Osteoblast (primary cell): ENCODE measurements around the gene OR5M11. TPM values are rescaled to one million over a fixed set of nuclear protein-coding genes. Genes with fewer than 3 reads are reported as not detected.

Experiments
- DNase-seq: peaks from one replicate; pipeline ENCODE4 v3.0.0; 2011; ENCODE audit warnings: low spot score, mixed read lengths; ENCODE audit not compliant: insufficient read length; ENCODE audit errors: missing footprints
- H2AFZ ChIP-seq: 2 replicates; pipeline ENCODE4 v1.6.0; 2011; ENCODE audit warnings: mild to moderate bottlenecking, low read length
- H3K27ac ChIP-seq: 2 replicates; pipeline ENCODE4 v1.5.1; 2011; ENCODE audit warnings: mild to moderate bottlenecking, low read depth, low read length, moderate library complexity
- H3K27me3 ChIP-seq: 2 replicates; pipeline ENCODE4 v1.6.0; 2012; ENCODE audit warnings: mild to moderate bottlenecking, control low read depth, inconsistent platforms, low read length, moderate library complexity; ENCODE audit not compliant: insufficient read depth
- H3K36me3 ChIP-seq: 2 replicates; pipeline ENCODE4 v1.5.1; 2011; ENCODE audit warnings: mild to moderate bottlenecking, low read length, control low read depth, moderate library complexity; ENCODE audit not compliant: insufficient read depth
- H3K4me1 ChIP-seq: 2 replicates; pipeline ENCODE4 v1.5.1; 2011; ENCODE audit warnings: mild to moderate bottlenecking, low read length, control low read depth, moderate library complexity; ENCODE audit not compliant: insufficient read depth
- H3K4me2 ChIP-seq: 2 replicates; pipeline ENCODE4 v1.6.0; 2011; ENCODE audit warnings: mild to moderate bottlenecking, low read length; ENCODE audit not compliant: insufficient read depth
- H3K4me3 ChIP-seq: fragments of 200-600 bp; sonication (generic); 3 replicates; pipeline ENCODE4 v1.5.1; 2012; ENCODE audit warnings: mild to moderate bottlenecking, low read length, inconsistent platforms; ENCODE audit not compliant: insufficient read depth
- H3K79me2 ChIP-seq: 2 replicates; pipeline ENCODE4 v1.6.0; 2012; ENCODE audit warnings: mild to moderate bottlenecking, low read length, control low read depth, inconsistent platforms; ENCODE audit not compliant: insufficient read depth
- H3K9me3 ChIP-seq: 2 replicates; pipeline ENCODE4 v1.5.1; 2011; ENCODE audit warnings: low read depth, low read length, control low read depth
- H4K20me1 ChIP-seq: 2 replicates; pipeline ENCODE4 v1.6.0; 2012; ENCODE audit warnings: mild to moderate bottlenecking, low read length, control low read depth; ENCODE audit not compliant: insufficient read depth
- CTCF ChIP-seq: IDR thresholded peaks from 2 replicates; pipeline ENCODE4 v1.5.1; 2011; ENCODE audit warnings: mild to moderate bottlenecking, low read depth, low read length, moderate library complexity; ENCODE audit errors: extremely low read depth
- total RNA-seq: library from RNA; depleted of rRNA; stranded (reverse); fragments of >200 nt; gene quantifications from 2 replicates; pipeline ENCODE4 v1.2.3, GENCODE V29; 2012

Gene OR5M11
- total RNA-seq, 1 donor, result not detected

GRCh38 chr11:56522008-56522407 lies 21.0 kb downstream of the OR5M11 start:
- Histone ChIP-seq H3K79me2 (no peaks in the 10 kb centered on the region), H3K27me3 (no peaks in the 10 kb centered on the region), H3K27ac (no peak overlapping the region), H4K20me1 (no peaks in the 10 kb centered on the region), H3K36me3 (no peaks in the 10 kb centered on the region), H3K9me3 (peaks cover 9% of the 10 kb centered on the region), H3K4me2 (no peak overlapping the region), H2AFZ (no peak overlapping the region), H3K4me3 (no peak overlapping the region), H3K4me1 (no peaks in the 10 kb centered on the region)
- DNase-seq, result no peak
- TF ChIP-seq CTCF, result no peak

GRCh38 chr11:56513280-56513679 lies 29.8 kb downstream of the OR5M11 start:
- no peaks in the 10 kb centered on the region for H4K20me1 ChIP-seq
- H2AFZ ChIP-seq, result no peak overlapping the region

GRCh38 chr11:56509439-56509838 lies 33.6 kb downstream of the OR5M11 start:
- no peak overlapping the region for H3K27ac ChIP-seq
- H3K79me2 ChIP-seq, result no peaks in the 10 kb centered on the region
- H4K20me1 ChIP-seq, result no peaks in the 10 kb centered on the region
- no peak overlapping the region for H3K4me3 ChIP-seq
- H3K36me3 ChIP-seq, result no peaks in the 10 kb centered on the region
- H3K4me2 ChIP-seq, result no peak overlapping the region
- H2AFZ ChIP-seq, result no peak overlapping the region
- no peaks in the 10 kb centered on the region for H3K27me3 ChIP-seq
- H3K4me1 ChIP-seq, result no peaks in the 10 kb centered on the region
- no peak for DNase-seq
- H3K9me3 ChIP-seq, result no peaks in the 10 kb centered on the region
- TF ChIP-seq CTCF, result no peak

More at GRCh38 chr11:56513280-56513679, 29.8 kb downstream of the OR5M11 start:
- H3K27me3 ChIP-seq, result no peaks in the 10 kb centered on the region
- no peak overlapping the region for H3K27ac ChIP-seq
- DNase-seq, result no peak
- no peaks in the 10 kb centered on the region for H3K9me3 ChIP-seq
- no peak overlapping the region for H3K4me2 ChIP-seq
- no peak overlapping the region for H3K4me3 ChIP-seq
- no peaks in the 10 kb centered on the region for H3K4me1 ChIP-seq
- H3K36me3 ChIP-seq, result no peaks in the 10 kb centered on the region
- no peaks in the 10 kb centered on the region for H3K79me2 ChIP-seq
- TF ChIP-seq CTCF, result no peak

GRCh38 chr11:56497010-56497409 lies 46.0 kb downstream of the OR5M11 start:
- no peaks in the 10 kb centered on the region for H3K79me2 ChIP-seq
- no peak overlapping the region for H2AFZ ChIP-seq
- H3K4me1 ChIP-seq, result no peaks in the 10 kb centered on the region
- H3K9me3 ChIP-seq, result no peaks in the 10 kb centered on the region
- TF ChIP-seq CTCF, result no peak
- no peaks in the 10 kb centered on the region for H4K20me1 ChIP-seq
- H3K27ac ChIP-seq, result no peak overlapping the region
- H3K27me3 ChIP-seq, result no peaks in the 10 kb centered on the region
- H3K36me3 ChIP-seq, result no peaks in the 10 kb centered on the region
- no peak for DNase-seq
- H3K4me3 ChIP-seq, result no peak overlapping the region
- H3K4me2 ChIP-seq, result no peak overlapping the region
